ENCODE results near the gene PLCB2.

The PLCB2 gene

DNA sequence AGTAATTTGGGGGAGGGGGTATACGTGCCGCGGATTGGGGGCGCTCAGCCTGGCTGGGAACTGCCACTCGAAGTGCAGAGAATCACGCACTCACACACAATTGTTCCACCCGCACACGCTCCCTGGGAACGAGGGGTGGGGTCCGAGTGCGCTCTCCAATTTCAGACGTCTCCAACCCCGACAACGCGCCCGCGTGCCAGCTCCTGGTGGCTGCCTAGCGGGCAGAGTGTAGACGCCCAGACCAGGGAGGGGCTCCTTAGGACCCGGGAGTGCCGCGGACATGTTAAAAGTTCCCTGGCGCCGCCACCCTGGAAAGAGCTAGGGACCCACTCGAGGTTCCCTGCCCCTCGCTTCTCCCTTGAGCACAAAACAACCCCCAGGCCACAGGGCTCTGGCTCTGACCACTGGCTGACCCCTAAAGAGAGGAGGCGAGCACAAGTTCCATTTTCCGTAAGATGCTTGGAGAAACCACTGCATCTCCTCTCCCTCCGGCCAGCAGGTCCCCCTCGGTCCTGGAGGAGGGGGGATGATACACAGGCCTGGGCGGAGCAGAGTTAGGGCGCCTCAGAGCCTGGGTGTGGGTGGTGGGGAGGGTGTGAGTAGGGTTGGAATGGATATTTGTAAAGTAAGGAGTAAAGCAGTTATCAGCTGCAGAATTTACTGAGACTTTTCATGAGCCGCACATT is 24.0 kb downstream of the PLCB2 start:
- DNase-seq: no peak

DNA sequence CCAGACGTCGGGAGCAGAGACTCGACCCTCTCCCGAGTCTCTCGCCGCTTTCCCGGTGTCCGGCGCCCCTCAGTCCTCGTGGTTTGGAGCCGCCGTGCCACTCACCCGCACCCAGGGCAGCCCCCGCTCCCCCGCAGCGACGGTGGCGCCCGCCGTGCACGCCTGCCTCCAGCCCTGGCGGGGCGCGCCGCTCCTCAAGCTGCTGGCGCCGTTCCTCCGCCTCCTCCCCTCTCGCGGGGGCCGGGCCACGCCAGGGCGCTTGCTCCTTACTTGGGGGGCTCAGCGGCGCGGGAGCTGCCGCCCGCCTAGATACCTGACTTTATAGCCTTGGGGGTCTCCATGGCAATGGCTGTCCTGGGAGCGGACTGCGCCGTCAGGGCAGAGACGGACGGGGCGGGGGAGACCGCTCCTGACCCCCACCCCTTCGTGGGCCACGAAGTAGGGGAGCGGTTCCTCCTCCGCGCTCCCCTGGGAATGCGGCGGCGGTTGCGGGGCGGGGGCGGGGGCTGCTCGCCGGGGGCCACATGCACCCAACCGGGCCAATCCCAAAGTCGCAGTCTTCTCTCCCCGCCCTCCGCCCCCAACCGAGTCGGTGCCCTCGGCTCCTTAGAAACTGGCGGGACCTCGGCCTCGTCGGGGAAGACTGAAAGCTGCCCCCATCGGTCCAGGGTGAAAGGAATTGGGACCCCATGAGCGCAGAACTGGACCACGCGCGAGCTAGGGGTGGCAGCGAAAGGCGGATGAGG is 24.7 kb downstream of the PLCB2 start, which contains the start of gene ANKRD63:
ANKRD63 (minus strand) TSS at position 196 of the 746 bp plus-strand sequence. CDS start 478 bp downstream, outside the sequence.
- DNase-seq: peak; percentile 21 to 30

DNA sequence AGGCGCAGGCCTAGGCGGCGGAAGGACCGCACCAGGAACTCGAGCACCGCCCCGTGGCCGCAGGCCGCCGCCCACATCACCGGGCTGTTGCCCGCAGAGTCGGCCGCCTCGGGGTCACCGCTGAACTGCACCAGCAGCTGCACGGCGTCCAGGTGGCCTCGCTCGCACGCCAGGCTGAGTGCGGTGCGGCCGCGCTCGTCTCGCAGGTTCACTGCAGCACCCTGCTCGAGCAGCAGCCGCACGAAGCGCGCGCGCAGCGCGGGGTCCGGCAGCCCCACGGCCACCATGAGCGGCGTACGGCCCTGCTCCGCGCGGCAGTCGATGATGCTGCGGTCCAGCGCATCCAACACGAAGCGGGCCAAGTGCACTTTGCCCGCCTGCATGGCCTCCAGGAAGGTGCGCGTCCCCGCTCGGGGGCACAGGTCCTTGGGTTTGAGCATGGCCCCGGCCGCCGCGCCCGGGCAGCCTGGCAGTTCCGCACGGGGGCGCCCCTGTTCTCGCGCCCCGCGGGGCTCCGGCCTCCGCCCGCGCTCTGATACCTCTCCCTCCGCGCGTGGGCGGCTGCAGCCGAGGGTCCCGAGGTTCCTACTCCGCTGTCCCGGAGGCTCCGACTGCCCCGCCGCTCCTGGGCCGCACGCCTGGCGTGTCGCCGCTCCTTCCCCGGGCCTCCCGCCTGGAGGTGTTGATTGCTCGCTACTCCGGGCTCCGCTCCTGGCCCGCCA is 25.4 kb downstream of the PLCB2 start:
- DNase-seq: peak; percentile 49 to 53

DNA sequence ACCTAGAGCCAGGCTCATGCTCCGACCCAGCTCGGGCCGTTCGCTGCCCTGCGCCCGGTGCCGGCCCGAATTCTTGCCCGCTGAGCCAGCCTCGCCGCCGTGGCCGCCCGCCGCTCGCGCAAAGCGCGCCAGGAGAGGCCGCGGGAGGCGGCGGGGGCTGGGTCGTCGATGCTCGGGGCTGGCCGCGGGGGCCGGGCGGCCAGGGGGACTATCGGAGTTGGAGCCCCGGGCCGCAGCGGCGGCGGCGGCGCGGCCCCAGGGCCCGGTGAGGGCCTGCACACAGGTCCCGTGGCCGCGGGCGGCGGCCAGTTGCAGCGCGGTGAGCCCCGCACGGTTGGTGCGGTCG is 26.0 kb downstream of the PLCB2 start:
- no peak for DNase-seq

DNA sequence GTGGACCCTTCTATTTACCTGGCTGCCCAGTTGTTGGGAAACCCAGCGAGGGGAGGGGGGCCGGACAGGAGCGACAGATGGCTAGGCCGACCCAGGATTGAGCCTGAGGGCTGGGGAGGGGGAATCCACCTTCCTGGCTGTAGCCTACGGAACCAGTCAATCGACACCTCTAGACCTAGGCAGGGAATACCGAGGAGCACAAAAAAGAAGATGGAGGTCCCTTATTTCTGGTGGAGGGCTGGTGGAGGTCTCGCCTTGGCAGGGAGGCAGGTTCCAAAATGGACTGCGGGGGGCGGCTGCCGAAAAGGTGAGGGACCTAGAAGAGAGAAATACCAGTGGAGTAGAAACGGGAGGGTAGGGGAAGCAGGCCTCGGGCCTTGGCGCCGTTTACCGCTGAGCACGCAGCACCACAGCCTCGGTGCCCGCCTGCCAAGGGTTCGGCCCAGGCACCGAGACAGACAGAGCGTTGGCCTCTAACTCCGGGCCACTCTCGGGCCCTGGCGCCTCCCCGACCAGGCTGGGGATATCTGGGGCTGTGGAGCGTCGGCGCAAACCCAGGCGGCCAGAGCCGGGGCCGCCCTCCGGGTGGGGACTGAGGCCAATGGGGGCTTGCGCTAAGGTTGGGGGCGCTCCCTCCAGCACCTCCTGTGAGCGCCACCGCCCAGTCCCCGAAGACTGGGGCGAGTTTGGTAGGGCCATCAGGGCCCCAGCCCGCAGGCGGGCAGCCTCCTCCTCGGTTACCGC is 26.5 kb downstream of the PLCB2 start:
- DNase-seq: no peak

DNA sequence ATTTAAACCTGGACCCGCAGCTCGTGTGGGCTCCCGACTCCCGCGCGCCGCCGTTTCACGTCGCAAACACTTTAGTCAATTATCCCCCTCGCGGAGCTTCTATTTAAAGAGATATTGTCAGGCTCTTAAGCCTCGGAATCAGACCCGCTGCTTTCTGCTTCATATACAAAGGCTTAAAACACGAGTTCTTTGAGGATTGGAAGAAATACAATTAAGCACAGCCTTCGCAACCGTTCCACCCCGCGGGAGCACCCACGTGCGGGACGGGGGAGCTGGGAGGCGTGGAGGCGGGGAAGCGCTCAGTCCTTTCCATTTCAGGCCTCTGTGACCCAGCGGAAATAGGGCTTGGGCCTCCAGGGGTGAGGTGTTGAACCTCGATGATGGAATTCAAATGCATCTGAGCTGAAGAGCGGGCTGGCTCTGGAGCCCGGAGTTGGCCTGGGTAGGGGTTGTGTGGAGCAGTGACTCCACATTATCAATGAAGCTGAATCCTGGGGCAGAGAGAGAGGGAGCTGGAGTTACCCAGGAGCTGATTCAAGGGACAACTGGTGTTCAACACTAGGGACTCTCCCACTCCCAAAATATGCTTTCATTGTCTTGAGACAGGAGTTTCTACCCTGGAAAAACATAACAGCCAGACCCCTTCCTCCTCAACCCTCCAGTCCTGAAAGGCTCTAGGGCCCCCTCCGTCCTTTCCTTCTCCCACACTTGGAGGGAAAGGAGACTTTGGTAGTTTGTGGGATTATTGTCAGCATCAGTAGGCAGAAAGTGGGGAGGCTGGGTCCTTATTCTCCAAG is 27.3 kb downstream of the PLCB2 start:
- no peak for DNase-seq

DNA sequence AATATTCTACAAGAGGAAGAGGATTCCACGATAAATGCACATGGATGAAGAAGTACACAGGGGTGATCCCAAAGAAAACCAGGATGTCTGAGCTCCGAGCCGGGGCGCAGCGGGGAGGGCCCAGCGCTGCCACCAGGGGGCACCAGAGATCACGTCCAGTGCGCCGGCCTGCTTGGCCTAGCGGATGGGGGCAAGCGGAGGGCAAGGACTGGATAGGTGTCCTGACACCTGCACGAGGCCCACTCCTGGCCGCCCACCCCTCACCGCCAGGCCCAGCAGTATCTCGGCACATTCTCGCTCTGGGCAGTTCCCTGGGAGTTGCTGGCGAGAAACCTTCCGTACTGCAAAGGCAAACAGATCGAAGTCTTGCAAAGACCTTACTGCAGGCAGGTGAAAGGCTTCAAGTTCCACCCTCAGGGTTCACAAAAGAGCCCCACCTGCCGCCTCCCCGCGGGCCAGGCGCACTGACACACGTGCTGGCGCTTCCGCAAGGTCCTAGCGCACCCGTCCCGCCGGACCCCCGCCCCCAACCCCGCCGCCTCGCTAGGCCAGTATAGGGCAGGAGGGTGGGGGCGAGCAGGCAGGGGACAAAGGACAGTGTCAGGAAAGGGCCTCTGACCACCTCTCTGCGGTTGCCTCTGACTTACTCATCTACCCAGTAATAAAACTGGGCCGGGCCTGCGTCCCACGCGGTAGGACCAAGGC is 28.1 kb downstream of the PLCB2 start:
- DNase-seq: peak; percentile 55 to 67

DNA sequence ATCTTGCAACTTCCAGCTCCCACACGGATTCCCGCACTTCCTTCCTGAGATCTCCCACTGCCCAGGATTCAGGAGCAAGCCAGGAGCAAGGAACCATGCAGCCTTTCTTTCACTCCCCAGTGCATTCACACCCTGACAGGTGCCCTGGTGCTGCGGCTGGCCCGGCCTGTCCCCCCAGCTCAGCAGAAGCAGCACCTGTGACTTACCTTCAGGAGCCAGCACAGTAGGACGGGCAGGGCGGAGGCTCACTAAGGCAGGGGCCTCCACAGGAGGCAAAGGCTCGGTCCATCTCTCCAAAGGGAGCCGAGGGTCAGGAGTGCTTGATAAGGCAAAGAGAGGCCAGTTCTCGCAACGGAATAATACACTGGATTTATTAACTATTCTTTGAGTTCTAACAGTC is 29.7 kb downstream of the PLCB2 start:
- DNase-seq: no peak

DNA sequence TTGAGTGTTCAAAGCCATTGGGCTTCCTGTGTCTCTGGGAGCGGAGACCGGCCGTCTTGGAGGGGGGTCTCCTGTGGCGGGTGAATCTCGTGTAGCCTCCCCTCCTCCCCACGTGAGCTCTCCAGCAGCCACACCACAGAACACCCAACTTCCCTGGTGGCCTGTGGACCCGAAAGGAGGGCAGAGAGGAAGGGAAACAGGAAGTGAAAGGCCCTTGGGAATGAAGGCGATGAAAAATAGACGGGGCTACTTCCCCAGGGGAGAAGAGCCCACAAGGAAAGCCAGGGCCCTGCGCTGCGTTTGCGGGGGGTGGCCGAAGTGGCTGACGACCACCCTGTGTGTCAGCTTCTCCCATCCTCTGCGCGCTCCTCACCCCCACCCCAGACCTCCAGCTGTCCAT is 30.3 kb downstream of the PLCB2 start:
- no peak for DNase-seq

DNA sequence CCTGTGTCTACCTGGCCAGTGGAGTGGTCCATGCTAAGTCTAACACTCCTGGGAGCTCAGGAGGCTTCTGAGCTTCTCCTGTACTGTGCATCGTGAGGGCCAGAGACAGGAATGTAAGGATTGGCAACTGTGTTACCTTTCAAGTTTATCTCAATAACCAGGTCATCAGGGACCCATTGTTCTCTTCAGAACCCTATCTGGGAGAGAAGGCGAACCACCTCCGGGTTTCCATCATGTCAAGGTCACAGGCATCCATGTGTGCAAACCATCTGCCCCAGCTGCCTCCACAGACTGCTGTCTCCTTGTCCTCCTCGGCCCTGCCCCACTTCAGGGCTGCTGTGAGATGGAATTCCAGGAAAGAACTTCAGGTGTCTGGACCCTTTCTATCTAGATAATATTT is 30.8 kb downstream of the PLCB2 start:
- no peak for DNase-seq

DNA sequence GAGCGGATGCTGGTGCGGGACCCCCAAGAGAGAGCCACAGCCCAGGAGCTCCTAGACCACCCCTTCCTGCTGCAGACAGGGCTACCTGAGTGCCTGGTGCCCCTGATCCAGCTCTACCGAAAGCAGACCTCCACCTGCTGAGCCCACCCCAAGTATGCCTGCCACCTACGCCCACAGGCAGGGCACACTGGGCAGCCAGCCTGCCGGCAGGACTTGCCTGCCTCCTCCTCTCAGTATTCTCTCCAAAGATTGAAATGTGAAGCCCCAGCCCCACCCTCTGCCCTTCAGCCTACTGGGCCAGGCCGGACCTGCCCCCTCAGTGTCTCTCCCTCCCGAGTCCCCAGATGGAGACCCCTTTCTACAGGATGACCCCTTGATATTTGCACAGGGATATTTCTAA is 31.8 kb downstream of the PLCB2 start:
- DNase-seq: no peak

DNA sequence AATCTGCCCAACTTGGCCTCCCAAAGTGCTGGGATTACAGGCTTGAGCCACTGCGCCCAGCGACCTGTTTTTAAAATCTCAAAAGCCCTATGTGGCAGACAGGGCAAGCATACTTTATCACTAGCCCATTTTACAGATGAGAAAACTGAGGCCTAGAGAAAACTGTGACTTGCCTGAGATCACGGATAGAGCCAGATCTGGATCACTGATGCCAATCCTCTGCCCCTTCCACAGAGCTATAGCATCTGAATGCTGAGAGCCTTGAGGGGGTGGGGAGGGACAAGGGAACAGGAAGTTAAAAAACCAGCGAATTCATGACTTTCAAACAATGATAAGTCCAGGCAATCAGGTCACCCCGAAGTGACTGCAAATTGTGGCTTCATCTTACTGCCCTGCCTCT is 32.2 kb downstream of the PLCB2 start:
- no peak for DNase-seq

DNA sequence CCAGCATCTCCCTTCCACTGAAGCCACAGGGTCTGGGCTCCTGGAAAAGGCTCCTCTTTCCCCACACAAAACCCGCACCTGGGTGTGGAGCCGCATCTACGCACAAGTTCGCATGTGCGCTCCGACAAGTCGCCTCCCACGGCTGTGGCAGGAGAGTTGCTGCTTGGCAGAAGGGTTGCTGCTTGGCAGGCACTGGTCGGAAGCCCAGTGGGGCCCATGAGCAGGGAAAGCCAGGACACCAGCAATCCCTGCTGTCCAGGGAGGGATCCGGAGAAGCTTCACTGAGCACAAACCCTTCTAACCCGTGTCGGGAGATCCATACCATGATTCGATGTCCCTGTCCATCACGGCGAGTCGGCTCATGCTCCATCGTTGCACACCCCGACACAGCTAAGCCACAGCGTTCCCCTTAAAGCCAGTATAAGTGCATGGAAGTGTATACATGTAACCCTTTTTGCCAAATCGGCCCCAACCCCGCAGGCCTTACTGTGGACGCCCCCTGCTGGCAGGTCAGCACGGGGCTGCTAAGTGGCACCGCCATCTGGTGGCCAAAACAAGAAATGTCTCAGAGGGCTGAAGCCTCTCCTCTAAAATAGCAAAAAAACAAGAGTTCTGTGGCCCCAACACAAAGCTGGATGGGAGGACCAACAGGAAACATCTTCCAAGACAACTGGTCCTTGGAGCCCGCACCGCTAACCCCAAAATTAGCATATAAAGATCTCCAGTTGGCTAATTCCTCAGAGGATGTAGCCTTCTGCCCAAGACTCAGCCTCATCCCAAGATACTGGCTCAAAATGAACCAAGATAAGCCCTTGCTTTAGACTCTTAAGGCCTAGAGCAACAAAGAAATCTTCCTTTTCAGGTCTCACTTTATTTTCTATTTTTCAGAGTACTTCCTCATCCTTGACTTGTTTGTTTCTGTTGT is 33.1 kb downstream of the PLCB2 start:
- DNase-seq: peak; percentile 87 to 89

DNA sequence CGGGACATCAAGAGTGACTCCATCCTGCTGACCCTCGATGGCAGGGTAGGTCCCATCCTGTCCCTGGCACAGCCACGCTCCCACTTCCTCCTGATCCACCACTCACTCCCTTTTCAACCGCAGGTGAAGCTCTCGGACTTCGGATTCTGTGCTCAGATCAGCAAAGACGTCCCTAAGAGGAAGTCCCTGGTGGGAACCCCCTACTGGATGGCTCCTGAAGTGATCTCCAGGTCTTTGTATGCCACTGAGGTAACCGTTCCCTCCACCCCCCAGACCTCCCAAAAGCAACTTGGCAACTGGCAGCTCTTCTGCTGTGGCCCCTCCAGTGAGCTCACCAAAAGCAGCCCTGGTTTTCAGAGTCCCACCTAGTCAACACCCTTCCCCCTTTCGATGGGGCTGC is 34.3 kb downstream of the PLCB2 start:
- DNase-seq: no peak

DNA sequence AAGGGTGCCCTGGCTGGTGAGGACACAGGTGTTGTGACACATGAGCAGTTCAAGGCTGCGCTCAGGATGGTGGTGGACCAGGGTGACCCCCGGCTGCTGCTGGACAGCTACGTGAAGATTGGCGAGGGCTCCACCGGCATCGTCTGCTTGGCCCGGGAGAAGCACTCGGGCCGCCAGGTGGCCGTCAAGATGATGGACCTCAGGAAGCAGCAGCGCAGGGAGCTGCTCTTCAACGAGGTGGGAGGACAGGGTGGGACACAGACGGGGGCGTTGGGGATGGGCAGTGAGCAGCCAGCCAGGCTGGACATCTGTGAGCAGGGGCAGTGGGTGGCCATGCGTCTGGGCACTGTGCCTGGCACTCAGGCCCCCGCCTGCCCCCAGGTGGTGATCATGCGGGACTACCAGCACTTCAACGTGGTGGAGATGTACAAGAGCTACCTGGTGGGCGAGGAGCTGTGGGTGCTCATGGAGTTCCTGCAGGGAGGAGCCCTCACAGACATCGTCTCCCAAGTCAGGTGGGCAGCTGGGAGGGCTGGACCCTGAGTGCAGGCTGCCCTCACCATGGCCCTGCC is 35.2 kb downstream of the PLCB2 start:
- no peak for DNase-seq

DNA sequence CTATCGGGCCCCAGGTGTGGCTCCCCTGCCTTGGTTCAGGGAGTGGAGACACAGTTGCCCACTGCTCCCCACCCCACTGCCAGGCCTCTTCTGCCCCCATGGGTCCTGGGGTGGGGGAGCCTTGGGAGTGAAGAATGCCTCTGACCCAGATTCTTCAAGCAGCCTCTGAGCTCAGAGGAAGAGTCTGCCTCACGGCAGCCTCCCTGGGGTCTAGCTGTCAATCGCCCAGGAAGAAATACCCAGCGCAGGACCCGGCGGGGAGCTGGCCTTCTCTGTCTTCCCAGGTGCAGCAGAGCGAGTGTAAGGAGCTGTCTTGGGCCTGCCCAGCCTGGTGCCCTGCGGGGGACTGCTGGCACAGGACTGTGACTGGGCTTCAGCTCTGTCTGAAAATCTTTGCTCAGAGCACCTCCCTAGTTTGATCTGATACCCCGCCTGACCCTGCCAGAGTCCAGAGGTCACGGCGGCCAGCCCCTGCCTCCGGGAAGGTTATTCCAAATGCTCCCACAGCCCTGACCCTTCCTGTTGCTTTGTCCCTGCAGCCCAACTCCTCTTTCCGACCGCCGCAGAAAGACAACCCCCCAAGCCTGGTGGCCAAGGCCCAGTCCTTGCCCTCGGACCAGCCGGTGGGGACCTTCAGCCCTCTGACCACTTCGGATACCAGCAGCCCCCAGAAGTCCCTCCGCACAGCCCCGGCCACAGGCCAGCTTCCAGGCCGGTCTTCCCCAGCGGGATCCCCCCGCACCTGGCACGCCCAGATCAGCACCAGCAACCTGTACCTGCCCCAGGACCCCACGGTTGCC is 35.9 kb downstream of the PLCB2 start:
- no peak for DNase-seq

DNA sequence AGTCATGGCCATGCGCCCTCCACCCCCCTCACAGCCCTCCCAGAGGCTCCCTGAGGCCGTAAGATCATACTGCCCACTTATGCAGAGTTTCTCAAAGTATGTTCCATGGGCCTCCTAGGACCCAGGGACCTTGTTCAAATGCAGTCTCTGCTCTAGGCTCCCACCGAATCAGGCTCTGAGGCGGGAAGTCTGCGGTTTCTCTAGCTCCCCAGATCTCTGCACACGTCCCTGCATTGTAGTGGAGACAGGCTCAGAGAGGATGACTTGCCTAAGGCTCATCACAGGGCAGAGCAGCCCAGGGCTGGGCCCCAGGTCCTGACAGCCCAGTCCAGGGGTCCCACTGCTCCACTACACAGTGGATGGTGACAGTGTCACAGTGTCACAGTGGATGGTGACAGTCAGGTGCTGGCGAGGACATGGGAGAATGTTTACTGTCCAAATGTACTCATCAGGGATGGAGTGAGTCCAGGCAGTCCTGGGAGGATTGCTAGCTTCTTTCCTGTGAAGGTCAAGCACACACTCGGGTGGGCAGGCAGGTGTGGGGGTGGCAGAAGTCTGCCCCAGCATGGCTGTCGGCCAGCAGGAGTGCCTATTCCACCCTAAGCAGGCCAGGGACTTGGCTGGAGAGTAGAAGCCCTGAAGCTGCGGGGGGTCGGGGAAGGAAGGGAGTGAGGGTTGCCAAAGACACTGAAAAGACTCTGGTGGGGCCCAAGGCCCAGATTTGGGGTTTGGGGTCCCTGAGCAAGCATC is 37.3 kb downstream of the PLCB2 start:
- no peak for DNase-seq

DNA sequence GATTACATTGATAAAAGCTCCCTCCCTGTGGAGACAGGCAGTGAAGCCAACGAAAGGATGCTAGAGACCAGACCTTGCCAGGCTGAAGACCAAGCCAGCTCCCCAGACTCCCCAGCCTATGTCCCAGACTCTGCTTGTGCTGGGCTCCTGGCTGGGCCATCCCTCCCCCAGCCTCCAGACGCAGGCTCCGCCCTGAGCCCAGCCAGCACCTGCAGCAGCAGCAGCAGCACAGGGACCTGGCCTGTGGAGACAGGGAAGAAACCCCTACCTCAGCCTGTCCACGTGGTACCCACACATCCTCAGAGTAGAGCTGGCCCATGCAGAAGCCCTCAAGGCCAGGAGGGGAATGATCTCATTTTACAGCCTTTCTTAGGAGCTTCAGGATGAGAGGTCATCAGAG is 38.1 kb downstream of the PLCB2 start:
- DNase-seq: no peak

DNA sequence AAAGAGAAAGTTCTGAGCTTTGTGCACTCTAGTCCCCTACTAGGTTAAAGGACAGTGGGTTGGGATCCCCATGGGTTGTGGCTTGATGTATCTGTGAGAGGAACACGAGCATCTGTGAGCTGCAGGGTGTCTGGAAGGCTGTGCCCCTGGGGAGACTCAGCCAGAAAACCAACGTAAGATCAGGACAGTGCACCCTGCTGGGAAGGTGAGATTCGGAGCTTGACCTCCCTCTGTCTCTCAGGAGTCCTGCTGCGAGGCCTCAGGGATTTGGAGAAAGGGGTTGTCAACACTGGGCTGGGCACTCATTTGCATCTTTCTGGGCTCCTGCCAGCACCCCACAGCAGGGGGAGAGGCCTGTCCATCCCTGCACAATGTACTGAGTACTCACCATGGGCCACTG is 40.1 kb downstream of the PLCB2 start:
- DNase-seq: no peak

All from CD4-positive, alpha-beta T cell treated with Interleukin-4 for 1 hour (primary cell).